Coronary artery (tissue), 2 donors: ENCODE data around the gene NUB1.

Source experiments
- DNase-seq: peaks from one replicate; pipeline ENCODE4 v3.0.0-alpha.2; 2017; ENCODE audit warnings: low spot score
- H3K27ac ChIP-seq, 2 donors: fragments of 200-600 bp; sonication (generic); one replicate each; pipeline ENCODE4 v1.5.1; 2016 to 2019
- H3K4me3 ChIP-seq: fragments of 200-600 bp; sonication (generic); 2 replicates; pipeline ENCODE4 v1.5.1; 2016; ENCODE audit warnings: mild to moderate bottlenecking, moderate library complexity
- TF ChIP-seq, protein P1 (sequence below): fragments of 200-600 bp; sonication (generic); IDR thresholded peaks from one replicate; pipeline ENCODE4 v1.5.1; 2019; ENCODE audit warnings: antibody characterized with exemption

NUB1 gene

GRCh38 chr7:151379534-151380198, 38.1 kb downstream of the NUB1 start:
- no peak overlapping the region for H3K27ac ChIP-seq
- no peak for DNase-seq

GRCh38 chr7:151380199-151381097, 38.8 kb downstream of the NUB1 start:
- DNase-seq: no peak
- no peak overlapping the region for H3K4me3 ChIP-seq
- H3K27ac ChIP-seq: no peak overlapping the region
- TF ChIP-seq, protein P1, sequence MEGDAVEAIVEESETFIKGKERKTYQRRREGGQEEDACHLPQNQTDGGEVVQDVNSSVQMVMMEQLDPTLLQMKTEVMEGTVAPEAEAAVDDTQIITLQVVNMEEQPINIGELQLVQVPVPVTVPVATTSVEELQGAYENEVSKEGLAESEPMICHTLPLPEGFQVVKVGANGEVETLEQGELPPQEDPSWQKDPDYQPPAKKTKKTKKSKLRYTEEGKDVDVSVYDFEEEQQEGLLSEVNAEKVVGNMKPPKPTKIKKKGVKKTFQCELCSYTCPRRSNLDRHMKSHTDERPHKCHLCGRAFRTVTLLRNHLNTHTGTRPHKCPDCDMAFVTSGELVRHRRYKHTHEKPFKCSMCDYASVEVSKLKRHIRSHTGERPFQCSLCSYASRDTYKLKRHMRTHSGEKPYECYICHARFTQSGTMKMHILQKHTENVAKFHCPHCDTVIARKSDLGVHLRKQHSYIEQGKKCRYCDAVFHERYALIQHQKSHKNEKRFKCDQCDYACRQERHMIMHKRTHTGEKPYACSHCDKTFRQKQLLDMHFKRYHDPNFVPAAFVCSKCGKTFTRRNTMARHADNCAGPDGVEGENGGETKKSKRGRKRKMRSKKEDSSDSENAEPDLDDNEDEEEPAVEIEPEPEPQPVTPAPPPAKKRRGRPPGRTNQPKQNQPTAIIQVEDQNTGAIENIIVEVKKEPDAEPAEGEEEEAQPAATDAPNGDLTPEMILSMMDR: no peak

More at GRCh38 chr7:151379534-151380198, 38.1 kb downstream of the NUB1 start:
- TF ChIP-seq, protein P1: no peak
- no peak overlapping the region for H3K4me3 ChIP-seq

GRCh38 chr7:151381098-151381347, 39.4 kb downstream of the NUB1 start:
- no peak overlapping the region for H3K27ac ChIP-seq
- H3K4me3 ChIP-seq: peak overlapping the region; percentile 69

DNA sequence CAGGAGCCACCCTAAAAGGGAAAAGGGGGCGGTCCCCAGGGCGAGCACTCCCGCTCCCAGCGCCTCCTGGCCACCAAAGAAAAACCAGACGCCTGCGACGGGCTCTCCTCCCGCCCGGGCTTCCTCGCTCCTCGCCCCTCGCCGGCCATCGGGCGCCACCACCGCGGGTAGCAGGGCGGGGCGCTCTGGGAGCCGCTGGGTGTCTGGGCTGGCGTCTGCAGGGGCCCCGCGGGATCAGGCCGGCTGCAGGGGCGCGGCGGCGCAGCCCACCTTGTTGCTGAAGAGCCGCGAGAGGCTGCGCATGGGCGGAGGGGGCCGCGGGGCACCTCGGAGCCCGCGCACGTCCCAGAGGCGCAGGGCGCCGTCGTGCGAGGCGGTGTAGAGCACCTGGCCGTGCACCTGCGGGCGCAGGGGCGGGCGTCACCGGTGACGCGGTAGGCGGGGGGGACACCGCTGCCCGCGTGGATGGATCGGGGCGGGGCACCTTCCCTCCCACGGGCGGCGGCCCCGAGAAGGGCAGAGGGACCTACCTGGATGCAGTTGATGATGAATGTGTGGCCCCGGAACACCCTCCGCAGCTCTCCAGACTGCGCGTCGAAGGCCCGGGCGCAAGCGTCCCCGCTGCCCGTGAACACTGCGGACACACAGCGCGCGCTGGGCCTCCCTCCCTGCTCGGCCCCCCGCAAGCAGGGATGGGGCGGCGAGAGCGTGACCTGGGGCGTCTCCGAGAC, 39.9 kb downstream of the NUB1 start:
- DNase-seq: no peak
- peak overlapping the region; percentile 69 for H3K4me3 ChIP-seq
- no peak overlapping the region for H3K27ac ChIP-seq

More at GRCh38 chr7:151381098-151381347, 39.4 kb downstream of the NUB1 start:
- TF ChIP-seq, protein P1: no peak
- DNase-seq: no peak

DNA sequence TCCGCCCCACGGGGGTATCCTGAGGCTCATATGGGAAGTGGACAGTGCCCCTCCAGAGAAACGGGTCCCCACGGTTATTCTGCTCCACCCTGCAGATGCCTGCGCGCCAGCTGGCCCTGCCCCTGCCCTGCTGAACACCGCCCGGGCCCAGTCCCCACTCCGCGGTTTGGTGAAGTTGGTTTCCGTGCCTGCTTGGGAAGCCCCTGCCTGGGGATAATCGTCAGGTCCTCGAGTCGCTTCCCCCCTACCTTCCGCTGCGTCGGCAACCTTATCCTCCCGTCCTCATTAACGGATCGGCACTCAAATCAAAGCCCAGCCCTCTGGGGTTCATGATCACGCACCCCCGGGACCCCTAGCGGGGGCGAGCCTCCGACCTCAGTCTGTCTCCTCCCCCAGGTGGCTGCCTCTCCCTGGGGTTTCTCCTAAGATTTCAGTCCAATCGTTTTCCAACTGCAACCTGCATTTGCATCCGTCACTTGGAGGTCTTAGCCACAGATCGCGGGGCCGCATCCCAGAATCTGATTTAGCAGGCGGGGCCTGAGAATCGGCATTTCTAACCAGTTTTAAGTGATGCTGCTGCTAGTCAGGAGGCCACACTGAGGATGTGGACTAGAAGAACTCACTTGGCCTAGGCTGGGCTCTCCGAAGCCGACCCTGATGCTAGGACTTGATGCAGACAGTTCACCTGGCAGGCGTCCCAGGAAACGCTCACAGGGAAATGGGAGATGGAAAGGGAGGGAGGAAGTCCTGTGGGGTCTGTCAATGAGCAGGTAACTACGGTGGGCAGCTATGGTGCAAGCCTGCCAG, 40.7 kb downstream of the NUB1 start:
- Histone ChIP-seq H3K4me3 (peak overlapping the region; percentile 69), H3K27ac (no peak overlapping the region)
- TF ChIP-seq, protein P1: no peak
- no peak for DNase-seq

More for the DNA sequence above, 39.9 kb downstream of the NUB1 start:
- TF ChIP-seq, protein P1: no peak

GRCh38 chr7:151383638-151384351, 42.2 kb downstream of the NUB1 start:
- TF ChIP-seq, protein P1: no peak
- H3K27ac ChIP-seq: no peak overlapping the region
- DNase-seq: no peak
- no peak overlapping the region for H3K4me3 ChIP-seq
